B cell (primary cell): ENCODE data around the gene PCSK1N. TPM values are rescaled to one million over a fixed set of nuclear protein-coding genes. Genes with fewer than 3 reads are reported as not detected.
A peak's percentile ranks its signal among the peaks of the same experiment; 100 is the strongest.

Experiments used
- ATAC-seq: fragments of 200-7000 bp; cut with Tn5 transposase; one replicate; pipeline ENCODE4 v1.10.0; 2021; ENCODE audit warnings: low read depth, mild to moderate bottlenecking, moderate number of reproducible peaks, moderate library complexity
- CTCF ChIA-PET: fragments of 350-600 bp; sonication (Branson Sonifier 250); formaldehyde crosslinking; loops from one replicate; lab custom pipeline; 2021; ENCODE audit warnings: antibody characterized with exemption, inconsistent platforms; lab: Charles Lee
- POLR2A ChIA-PET: fragments of 350-600 bp; sonication (Branson Sonifier 250); formaldehyde crosslinking; loops from one replicate; lab custom pipeline; 2021; ENCODE audit warnings: antibody characterized with exemption; lab: Charles Lee
- DNase-seq: peaks from one replicate; pipeline ENCODE4 v3.0.0; 2013
- H2AFZ ChIP-seq: 2 replicates; pipeline ENCODE4 v1.6.1; 2012; ENCODE audit warnings: mild to moderate bottlenecking, low read depth, low read length; ENCODE audit not compliant: insufficient read depth, poor library complexity, severe bottlenecking
- H3K27ac ChIP-seq, 2 donors: 1 replicate in 1 of 2; 2 replicates in 1 of 2; pipeline ENCODE4 v1.5.1; 2012 to 2013; ENCODE audit warnings: low read length in 2 of 2, mild to moderate bottlenecking in 2 of 2, moderate library complexity in 1 of 2
- H3K27me3 ChIP-seq, 4 experiments: fragments of 200-600 bp in 1 of 4; sonication (generic) in 1 of 4; replicated peaks in 1 of 4; 1 replicate in 2 of 4; 2 replicates in 2 of 4; pipeline versions ENCODE4 v1.6.1 to v1.7.0; 2013 to 2016; ENCODE audit warnings: low read length in 3 of 4, mild to moderate bottlenecking in 2 of 4, mixed read lengths in 1 of 4, moderate library complexity in 1 of 4; ENCODE audit not compliant: insufficient read depth in 4 of 4, control insufficient read depth in 3 of 4; ENCODE audit errors: control extremely low read depth in 1 of 4
- H3K36me3 ChIP-seq, 2 experiments: replicated peaks in 1 of 2; 1 replicate in 1 of 2; 2 replicates in 1 of 2; pipeline versions ENCODE4 v1.6.1 to v1.7.1; 2013; ENCODE audit warnings: low read length in 1 of 2; ENCODE audit not compliant: insufficient read depth in 2 of 2, control insufficient read depth in 1 of 2; ENCODE audit errors: control extremely low read depth in 1 of 2, extremely low read depth in 1 of 2
- H3K4me1 ChIP-seq, 2 donors: fragments of 200-600 bp in 1 of 2; sonication (generic) in 1 of 2; 1 replicate in 1 of 2; 2 replicates in 1 of 2; pipeline versions ENCODE4 v1.5.1 to v1.6.1; 2013 to 2017; ENCODE audit warnings: low read length in 2 of 2; ENCODE audit not compliant: control insufficient read depth in 2 of 2, insufficient read depth in 2 of 2
- H3K4me2 ChIP-seq: replicated peaks from 2 replicates; pipeline ENCODE3; 2012; ENCODE audit warnings: mild to moderate bottlenecking, low read depth, low read length; ENCODE audit not compliant: poor library complexity, severe bottlenecking
- H3K4me3 ChIP-seq, 5 experiments: fragments of 200-600 bp in 1 of 5; sonication (generic) in 1 of 5; 1 replicate in 3 of 5; 2 replicates in 2 of 5; pipeline versions ENCODE4 v1.5.1 to v1.7.0; 2011 to 2016; ENCODE audit warnings: low read length in 4 of 5, mild to moderate bottlenecking in 4 of 5, low read depth in 2 of 5, control low read depth in 1 of 5, moderate library complexity in 1 of 5; ENCODE audit not compliant: insufficient read depth in 1 of 5; ENCODE audit errors: control extremely low read depth in 1 of 5, extremely low read depth in 1 of 5
- H3K79me2 ChIP-seq: fragments of 200-600 bp; sonication (generic); one replicate; pipeline ENCODE4 v1.6.0; 2016; ENCODE audit warnings: low read length; ENCODE audit not compliant: control insufficient read depth, insufficient read depth
- H3K9ac ChIP-seq: fragments of 200-600 bp; sonication (generic); 2 replicates; pipeline ENCODE4 v1.6.1; 2017; ENCODE audit warnings: mild to moderate bottlenecking, low read length, moderate library complexity
- H3K9me3 ChIP-seq, 3 donors: one replicate each; pipeline versions ENCODE4 v1.6.1 to v1.7.1; 2013; ENCODE audit warnings: low read length in 2 of 3; ENCODE audit not compliant: control insufficient read depth in 2 of 3, insufficient read depth in 1 of 3; ENCODE audit errors: control extremely low read depth in 1 of 3
- H4K20me1 ChIP-seq: 2 replicates; pipeline ENCODE4 v1.6.0; 2012; ENCODE audit warnings: mild to moderate bottlenecking, low read length; ENCODE audit not compliant: insufficient read depth, control insufficient read depth, poor library complexity, severe bottlenecking
- H3K27ac Mint-ChIP-seq: one replicate; pipeline ENCODE4 v1.8.0; 2021; ENCODE audit warnings: mixed read lengths
- H3K27me3 Mint-ChIP-seq: one replicate; pipeline ENCODE4 v1.8.0; 2021; ENCODE audit warnings: mixed read lengths
- H3K4me1 Mint-ChIP-seq: one replicate; pipeline ENCODE4 v1.8.0; 2021; ENCODE audit warnings: mixed read lengths
- H3K4me3 Mint-ChIP-seq: one replicate; pipeline ENCODE4 v1.8.0; 2021; ENCODE audit warnings: mixed read lengths
- H3K9me3 Mint-ChIP-seq: one replicate; pipeline ENCODE4 v1.8.0; 2022; ENCODE audit warnings: mixed read lengths; ENCODE audit not compliant: insufficient read depth
- EZH2 ChIP-seq: IDR thresholded peaks from 2 replicates; pipeline ENCODE4 v1.6.1; 2012; ENCODE audit warnings: borderline replicate concordance, low read depth, mild to moderate bottlenecking, moderate library complexity, low read length; ENCODE audit not compliant: insufficient read depth, poor library complexity, severe bottlenecking
- WGBS: methylation state at CpG from one replicate; pipeline ENCODE4 v1.1.5; 2013; ENCODE audit warnings: missing lambda C conversion rate; ENCODE audit not compliant: insufficient coverage; 5-methylcytosine and 5-hydroxymethylcytosine counted together
- intact Hi-C: fragments of 100-400 bp; cut with micrococcal nuclease; formaldehyde crosslinking; loops from one replicate; pipeline ENCODE4 v1.10.0; 2022
- polyA plus RNA-seq: library from polyadenylated mRNA; depleted of rRNA; stranded (reverse); fragments of >200 nt; gene quantifications from 2 replicates; pipeline ENCODE4 v1.2.3, GENCODE V29; 2012
- total RNA-seq, 2 donors: library from RNA; stranded (reverse); fragments of 120-200 nt in 1 of 2; gene quantifications; 1 replicate in 1 of 2; 2 replicates in 1 of 2; pipeline versions ENCODE4 v1.2.3 to v1.2.4, GENCODE V29; 2013 to 2022
- TF ChIP-seq, protein P1 (sequence below): fragments of 200-600 bp; IDR thresholded peaks from one replicate; pipeline ENCODE4 v1.8.0; 2022; ENCODE audit warnings: antibody characterized with exemption, mild to moderate bottlenecking

The PCSK1N gene
- total and polyA plus RNA-seq, 2 donors (not counting 1 experiment from before 2014, with no cell fraction given), result 0.09 TPM; not detected in 1

DNA sequence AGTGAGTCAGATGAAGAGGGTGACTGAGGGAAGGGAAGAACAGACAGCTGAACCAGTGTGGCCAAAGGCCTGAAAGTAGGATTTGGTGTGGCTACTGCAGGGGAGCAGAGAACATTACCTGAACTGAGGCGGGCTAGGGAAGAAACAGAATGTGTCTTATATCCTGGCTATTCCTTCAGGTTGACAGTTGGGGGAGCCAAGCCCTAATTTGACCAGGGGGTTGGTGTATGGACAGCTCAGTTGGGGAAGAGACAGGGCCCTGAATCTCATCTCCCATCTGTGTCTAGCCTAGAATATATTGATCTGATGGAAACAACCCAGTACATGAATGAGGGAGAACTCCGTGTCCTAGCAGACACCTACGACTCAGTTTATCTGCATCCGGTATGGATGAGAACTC is 29.3 kb downstream of the PCSK1N start:
- no peak for TF ChIP-seq EZH2
- TF ChIP-seq, protein P1, sequence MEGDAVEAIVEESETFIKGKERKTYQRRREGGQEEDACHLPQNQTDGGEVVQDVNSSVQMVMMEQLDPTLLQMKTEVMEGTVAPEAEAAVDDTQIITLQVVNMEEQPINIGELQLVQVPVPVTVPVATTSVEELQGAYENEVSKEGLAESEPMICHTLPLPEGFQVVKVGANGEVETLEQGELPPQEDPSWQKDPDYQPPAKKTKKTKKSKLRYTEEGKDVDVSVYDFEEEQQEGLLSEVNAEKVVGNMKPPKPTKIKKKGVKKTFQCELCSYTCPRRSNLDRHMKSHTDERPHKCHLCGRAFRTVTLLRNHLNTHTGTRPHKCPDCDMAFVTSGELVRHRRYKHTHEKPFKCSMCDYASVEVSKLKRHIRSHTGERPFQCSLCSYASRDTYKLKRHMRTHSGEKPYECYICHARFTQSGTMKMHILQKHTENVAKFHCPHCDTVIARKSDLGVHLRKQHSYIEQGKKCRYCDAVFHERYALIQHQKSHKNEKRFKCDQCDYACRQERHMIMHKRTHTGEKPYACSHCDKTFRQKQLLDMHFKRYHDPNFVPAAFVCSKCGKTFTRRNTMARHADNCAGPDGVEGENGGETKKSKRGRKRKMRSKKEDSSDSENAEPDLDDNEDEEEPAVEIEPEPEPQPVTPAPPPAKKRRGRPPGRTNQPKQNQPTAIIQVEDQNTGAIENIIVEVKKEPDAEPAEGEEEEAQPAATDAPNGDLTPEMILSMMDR, result no peak
- H3K27ac Mint-ChIP-seq, result no peak overlapping the region
- H3K27me3 Mint-ChIP-seq, result no peaks in the 10 kb centered on the region
- Histone ChIP-seq H3K4me3 (no peak overlapping the region), H3K4me2 (no peak overlapping the region), H3K4me1 (peaks cover 4 to 9% of the 10 kb centered on the region in 2 donors), H4K20me1 (no peaks in the 10 kb centered on the region), H3K9ac (no peak overlapping the region), H3K27ac (no peak overlapping the region), H3K36me3 (peaks cover 0 to 7% of the 10 kb centered on the region in 2 experiments), H2AFZ (no peak overlapping the region), H3K79me2 (no peaks in the 10 kb centered on the region), H3K9me3 (no peaks in the 10 kb centered on the region), H3K27me3 (no peaks in the 10 kb centered on the region)
- no peaks in the 10 kb centered on the region for H3K9me3 Mint-ChIP-seq
- no peak overlapping the region for H3K4me3 Mint-ChIP-seq
- WGBS, result no CpG with 5 or more reads among the region's 4 CpGs
- DNase-seq, result no peak
- no peak for ATAC-seq
- CTCF ChIA-PET, result interaction anchor here (1.1 kb wide), 1 partner anchor 158 kb away, joined by 3 read pairs; no protein-coding TSS in a partner anchor
- H3K4me1 Mint-ChIP-seq, result peaks cover 7% of the 10 kb centered on the region
- intact Hi-C loops, result no loop called here
- POLR2A ChIA-PET, result no interaction called here

DNA sequence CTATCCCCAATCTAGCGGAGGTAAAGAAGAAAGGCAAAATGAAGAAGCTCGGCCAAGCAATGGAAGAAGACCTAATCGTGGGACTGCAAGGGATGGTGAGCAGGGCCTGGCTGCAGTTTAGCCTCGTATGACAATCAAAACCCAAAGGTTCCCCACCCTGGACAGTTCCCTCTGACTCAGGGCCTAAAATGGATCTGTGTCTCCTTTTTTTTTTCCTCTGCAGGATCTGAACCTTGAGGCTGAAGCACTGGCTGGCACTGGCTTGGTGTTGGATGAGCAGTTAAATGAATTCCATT is 32.6 kb downstream of the PCSK1N start:
- H3K9me3 ChIP-seq, result no peaks in the 10 kb centered on the region
- H3K27me3 ChIP-seq, result no peaks in the 10 kb centered on the region
- 100% methylated on average over 1 of the region's 4 CpGs for WGBS
- Mint-ChIP-seq H3K4me1 (peaks cover 14% of the 10 kb centered on the region), H3K9me3 (no peaks in the 10 kb centered on the region), H3K27me3 (no peaks in the 10 kb centered on the region), H3K4me3 (peak overlapping the region; percentile 96), H3K27ac (peak overlapping the region; percentile 98)
- peak overlapping the region; percentile 95 to 96 for H3K27ac ChIP-seq
- intact Hi-C loops, result loop anchor here (1.0 to 5.0 kb wide), 6 partner anchors 66 to 326 kb away; partner anchors contain the start of genes FTSJ1, SUV39H1 and TFE3
- peaks cover 4 to 16% of the 10 kb centered on the region in 2 donors for H3K4me1 ChIP-seq
- ATAC-seq (no peak), DNase-seq (no peak)
- ChIA-PET POLR2A (interaction anchor here (0.7 kb wide), 1 partner anchor 235 kb away, joined by 3 read pairs; no protein-coding TSS in a partner anchor), CTCF (no interaction called here)
- H3K9ac ChIP-seq, result peak overlapping the region; percentile 78
- peaks cover 0 to 6% of the 10 kb centered on the region in 2 experiments for H3K36me3 ChIP-seq
- peak overlapping the region; percentile 77 for H3K4me2 ChIP-seq
- no peaks in the 10 kb centered on the region for H4K20me1 ChIP-seq
- no peaks in the 10 kb centered on the region for H3K79me2 ChIP-seq
- H2AFZ ChIP-seq, result peak overlapping the region; percentile 81
- H3K4me3 ChIP-seq, result peak overlapping the region in 3 of 5 experiments; percentile 65 to 75 (median 72)
- no peak for TF ChIP-seq EZH2
- TF ChIP-seq, protein P1, result no peak
